Stimulated activated naive CD8-positive, alpha-beta T cell treated with anti-CD3 and anti-CD28 coated beads, Interleukin-15, Interleukin-2, amounts not matched to agents 100 U/mL and 50 U/mL, for 24 hours (primary cell): ENCODE measurements around the gene ARHGEF4.
A peak's percentile ranks its signal among the peaks of the same experiment; 100 is the strongest.

Experiments used
- ATAC-seq: fragments of 150-1000 bp; cut with Tn5 transposase; one replicate; pipeline ENCODE4 v1.10.0; 2021
- DNase-seq: peaks from one replicate; pipeline ENCODE4 v3.0.0; 2021

ARHGEF4 gene

GRCh38 chr2:131038258-131039100, 201.8 kb downstream of the ARHGEF4 start:
- DNase-seq (no peak), ATAC-seq (no peak)

DNA sequence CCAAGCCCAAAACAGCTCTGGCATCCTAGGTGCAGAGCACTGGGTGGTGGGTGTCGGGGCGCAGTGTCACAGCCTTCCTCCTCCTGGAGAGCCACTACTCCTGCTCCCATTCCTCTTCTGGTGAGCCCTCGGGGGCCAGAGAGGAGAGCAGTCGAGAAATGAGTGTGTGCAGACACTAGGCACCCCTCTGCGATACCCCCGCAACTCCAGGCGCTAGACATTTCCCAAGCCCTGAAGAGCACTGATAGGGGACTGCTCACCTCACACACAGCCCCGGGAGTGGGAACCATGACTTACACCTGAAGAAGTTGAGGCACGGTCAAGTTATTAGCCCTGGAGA, 202.4 kb downstream of the ARHGEF4 start:
- ATAC-seq (no peak), DNase-seq (no peak)

DNA sequence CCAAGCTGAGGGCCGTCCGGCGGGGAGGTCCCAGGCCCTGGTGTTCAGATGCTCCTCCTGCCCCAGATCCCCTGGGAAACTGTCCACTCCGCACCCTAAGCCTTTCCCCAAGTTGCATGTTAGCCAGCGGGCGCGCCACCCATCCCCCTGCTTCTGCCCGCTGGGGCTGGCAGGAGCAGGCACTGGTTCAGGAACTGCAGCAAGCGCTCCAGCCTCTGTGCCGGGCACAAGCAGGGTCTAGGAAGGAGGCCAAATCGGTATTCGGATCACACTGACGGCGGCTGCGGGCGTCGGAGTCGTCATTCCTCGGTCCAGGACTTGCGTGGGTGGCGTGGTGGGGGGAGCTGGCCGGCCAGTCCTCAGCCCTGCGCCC, 202.8 kb downstream of the ARHGEF4 start:
- ATAC-seq (no peak), DNase-seq (no peak)

DNA sequence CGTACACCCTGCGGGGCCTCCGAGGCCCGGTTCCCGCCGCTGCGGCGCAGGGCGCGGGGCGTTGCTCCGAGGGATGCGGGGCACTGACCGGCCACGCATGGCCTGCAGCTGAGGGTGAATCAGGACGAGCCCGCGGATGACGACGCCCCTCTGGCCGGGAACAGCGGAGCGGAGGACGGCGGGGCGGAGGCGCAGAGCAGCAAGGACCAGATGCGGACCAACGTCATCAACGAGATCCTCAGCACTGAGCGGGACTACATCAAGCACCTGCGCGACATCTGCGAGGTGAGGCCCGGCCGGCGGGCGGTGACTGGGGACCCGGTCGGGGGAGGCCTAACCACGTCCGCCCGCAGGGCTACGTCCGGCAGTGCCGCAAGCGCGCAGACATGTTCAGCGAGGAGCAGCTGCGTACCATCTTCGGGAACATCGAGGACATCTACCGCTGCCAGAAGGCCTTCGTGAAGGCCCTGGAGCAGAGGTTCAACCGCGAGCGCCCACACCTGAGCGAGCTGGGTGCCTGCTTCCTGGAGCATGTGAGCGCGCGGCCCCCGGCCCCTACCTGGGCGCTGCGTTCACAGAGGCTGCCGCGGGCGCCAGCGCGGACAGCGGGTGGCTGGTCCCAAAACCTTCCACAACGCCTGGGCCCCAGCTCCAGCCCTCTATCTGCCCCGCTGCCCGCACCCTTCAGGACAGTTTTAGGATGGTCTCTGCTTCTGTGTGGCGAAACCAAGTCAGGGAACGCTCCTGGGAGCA, 203.4 kb downstream of the ARHGEF4 start:
- ATAC-seq (peak; percentile 19), DNase-seq (peak; percentile 45)

DNA sequence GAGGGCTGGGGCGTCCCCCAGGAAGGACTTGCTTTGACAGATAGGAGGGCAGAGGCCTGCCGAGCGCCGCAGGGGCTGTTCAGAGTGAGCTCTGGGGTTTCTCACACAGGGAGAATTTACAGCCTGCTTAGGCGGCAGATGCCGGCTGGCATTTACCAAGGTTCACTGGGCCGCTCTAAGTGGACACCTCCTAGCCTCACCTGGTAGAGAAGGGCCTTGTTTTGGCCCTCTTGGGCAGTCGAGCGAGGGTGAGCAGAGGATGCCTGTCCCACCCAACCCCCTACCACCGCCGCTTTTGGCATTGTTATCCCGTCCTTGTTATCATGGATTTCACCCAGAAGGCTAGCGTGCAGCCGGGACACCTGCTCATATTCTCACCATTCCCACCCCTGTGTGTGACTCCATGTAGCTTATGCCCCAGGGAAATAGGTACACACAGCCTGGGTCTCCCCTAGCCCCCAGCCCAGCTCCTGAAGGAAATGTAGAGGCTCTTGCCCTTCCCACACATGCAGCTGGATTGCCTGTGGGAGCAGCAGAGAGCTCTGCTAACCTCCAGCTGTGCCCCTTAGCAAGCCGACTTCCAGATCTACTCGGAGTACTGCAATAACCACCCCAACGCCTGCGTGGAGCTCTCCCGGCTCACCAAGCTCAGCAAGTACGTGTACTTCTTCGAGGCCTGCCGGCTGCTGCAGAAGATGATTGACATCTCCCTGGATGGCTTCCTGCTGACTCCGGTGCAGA, 204.1 kb downstream of the ARHGEF4 start:
- DNase-seq (no peak), ATAC-seq (peak; percentile 10)

DNA sequence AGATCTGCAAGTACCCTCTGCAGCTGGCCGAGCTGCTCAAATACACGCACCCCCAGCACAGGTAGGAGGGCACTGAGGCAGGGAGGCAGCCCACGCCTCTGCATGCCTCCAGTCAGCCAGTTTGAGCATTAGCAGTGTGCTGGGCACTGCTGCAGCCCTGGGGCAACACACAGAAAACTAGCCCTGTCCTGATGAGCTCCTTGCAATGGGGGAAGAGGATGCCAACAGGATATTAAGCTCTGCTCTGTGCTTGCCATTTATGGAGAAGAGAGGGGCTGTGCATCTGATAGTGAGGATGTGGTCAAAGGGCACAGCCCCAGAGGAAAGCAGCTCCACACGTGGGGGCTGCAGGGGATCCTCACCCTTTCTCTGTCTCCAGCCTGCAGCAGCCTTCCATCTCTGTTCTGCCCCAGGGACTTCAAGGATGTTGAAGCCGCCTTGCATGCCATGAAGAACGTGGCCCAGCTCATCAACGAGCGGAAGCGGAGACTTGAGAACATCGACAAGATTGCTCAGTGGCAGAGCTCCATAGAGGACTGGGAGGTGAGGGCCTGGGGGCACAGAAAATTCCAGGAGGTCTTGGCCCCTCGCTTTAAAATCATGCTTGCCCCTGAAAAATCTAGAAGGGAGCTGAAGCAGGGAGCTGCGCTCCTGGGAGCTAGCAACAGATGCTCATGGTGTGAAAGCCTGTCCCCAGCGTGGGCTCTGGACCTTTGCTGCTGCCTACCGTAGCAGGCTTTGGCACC, 204.9 kb downstream of the ARHGEF4 start:
- ATAC-seq, result no peak
- DNase-seq, result no peak

GRCh38 chr2:131042148-131042775, 205.5 kb downstream of the ARHGEF4 start:
- no peak for DNase-seq
- ATAC-seq, result no peak

GRCh38 chr2:131043199-131044074, 206.7 kb downstream of the ARHGEF4 start:
- no peak for ATAC-seq
- DNase-seq, result no peak

- no peak for DNase-seq
- ATAC-seq, result no peak
Observed at GRCh38 chr2:131044075-131044756, 207.5 kb downstream of the ARHGEF4 start.

- DNase-seq, result no peak
- ATAC-seq, result no peak
Observed at GRCh38 chr2:131044757-131045150, 208.0 kb downstream of the ARHGEF4 start.

DNA sequence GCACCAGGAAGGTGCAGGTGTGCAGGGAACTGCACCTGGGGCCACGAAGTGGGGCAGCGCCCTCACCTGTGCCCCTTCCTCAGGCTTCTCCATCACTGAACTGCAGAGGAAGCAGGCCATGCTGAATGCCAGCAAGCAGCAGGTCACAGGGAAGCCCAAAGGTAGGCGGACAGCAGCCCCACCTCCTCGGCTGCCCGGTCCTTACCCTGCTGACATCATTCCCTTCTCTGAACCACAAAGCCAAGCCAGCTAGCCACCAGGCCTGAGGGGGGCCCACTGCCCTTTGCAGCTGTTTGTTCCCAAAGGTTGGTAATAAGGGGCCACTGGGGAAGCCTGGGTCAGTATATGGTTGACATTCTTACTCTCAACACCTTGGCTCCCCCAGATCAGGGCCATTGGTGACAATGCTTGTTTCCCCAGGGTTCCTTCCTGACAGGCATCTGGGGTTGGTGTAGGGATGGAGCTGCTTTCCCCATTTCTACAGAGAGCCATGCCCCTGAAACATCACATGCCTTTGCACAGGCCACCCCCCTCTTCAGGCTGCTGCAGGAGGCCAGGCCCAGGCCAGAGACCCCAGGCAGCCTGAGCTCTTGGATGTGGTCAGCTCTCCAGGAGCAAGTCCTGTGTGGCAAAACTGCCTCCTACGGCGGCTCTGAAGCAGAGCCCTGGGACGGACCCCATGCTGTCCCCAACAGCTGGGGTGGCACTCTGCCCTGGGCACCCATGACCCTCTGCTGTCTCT, 208.7 kb downstream of the ARHGEF4 start:
- DNase-seq (no peak), ATAC-seq (no peak)

DNA sequence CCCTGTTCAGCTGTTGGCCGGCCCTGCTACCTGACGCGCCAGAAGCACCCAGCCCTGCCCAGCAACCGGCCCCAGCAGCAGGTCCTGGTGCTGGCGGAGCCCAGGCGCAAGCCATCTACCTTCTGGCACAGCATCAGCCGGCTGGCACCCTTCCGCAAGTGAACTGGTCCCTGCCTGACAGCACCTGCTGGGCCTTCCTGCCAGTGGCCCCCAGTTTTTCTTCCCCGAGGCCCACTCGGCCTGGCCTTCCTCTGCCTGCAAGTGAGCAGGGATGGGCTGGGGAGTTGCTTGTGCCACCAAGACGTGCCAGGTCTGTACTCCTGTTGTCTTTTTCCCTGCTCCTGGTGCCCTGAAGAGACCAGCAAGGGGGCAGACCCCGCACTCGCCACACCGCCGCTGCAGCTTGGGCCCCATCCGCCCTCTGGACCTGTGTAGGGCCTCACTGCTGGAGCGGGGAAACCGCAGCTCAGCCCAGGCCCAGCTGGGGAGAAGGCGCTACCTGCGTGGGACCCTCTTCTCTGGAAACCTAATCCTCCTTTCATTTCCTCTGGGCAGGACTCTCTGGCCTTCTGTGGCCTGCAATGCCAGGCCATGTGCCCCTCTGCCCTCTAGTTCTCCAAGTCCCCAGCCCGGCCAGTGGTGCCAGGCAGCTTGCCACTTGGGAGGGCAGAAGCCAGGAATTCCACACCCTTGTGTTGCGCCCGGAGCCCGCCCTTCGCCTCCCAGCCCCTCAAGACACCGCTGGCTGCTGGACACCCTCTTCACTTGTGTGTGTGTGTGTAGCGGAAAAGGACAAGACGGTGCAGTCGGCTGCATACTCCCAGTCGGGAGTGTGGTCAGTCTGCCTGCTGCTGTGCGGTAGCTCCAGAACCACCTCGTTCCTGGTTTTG, 209.6 kb downstream of the ARHGEF4 start:
- DNase-seq, result no peak
- no peak for ATAC-seq

- ATAC-seq, result no peak
Observed at GRCh38 chr2:131046918-131047652, 210.4 kb downstream of the ARHGEF4 start.

GRCh38 chr2:131047920-131048560, 211.3 kb downstream of the ARHGEF4 start:
- DNase-seq, result no peak
- ATAC-seq, result no peak

More at GRCh38 chr2:131046918-131047652, 210.4 kb downstream of the ARHGEF4 start:
- no peak for DNase-seq

DNA sequence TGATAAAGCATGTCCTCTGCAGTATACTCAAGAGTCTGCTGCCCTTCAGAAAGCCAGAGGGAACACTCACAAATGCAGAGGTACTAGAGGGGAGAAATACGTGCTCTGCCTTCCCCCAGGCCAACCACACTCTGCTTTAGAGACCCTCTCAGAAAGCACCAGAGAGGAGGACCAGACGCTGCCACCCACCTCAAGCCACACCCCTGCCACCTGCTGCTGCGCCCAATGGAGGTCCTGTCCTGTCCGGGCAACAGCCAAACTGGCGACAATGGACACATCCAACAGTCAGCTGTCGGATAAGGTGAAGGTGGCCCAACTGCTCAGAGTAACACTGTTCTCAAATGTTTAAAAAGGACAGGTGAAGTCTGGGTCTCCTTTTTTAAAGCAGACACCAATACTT, 211.9 kb downstream of the ARHGEF4 start:
- DNase-seq (no peak), ATAC-seq (no peak)

- no peak for DNase-seq
- ATAC-seq, result no peak
Observed at GRCh38 chr2:131049150-131049718, 212.5 kb downstream of the ARHGEF4 start.

- ATAC-seq, result no peak
Observed at GRCh38 chr2:131050896-131051295, 214.2 kb downstream of the ARHGEF4 start.

More at GRCh38 chr2:131050896-131051295, 214.2 kb downstream of the ARHGEF4 start:
- DNase-seq, result no peak
